IMR-90 (cell line): ENCODE results near the gene C16orf87. TPM values are rescaled to one million over a fixed set of nuclear protein-coding genes. Genes with fewer than 3 reads are reported as not detected.

Source experiments
- ATAC-seq: fragments of 200-7000 bp; cut with Tn5 transposase; 2 replicates; pipeline ENCODE4 v1.9.1; 2020; ENCODE audit warnings: low read depth, mild to moderate bottlenecking, moderate library complexity
- BruUV-seq: library from RNA; stranded (reverse); fragments of 400-500 nt; replicated peaks from 2 replicates; lab custom pipeline; 2021; lab: Mats Ljungman, UMichigan
- CTCF ChIA-PET: fragments of 300-600 bp; formaldehyde crosslinking; extraction: SDS; loops from one replicate; lab custom pipeline; 2021; ENCODE audit warnings: antibody characterized with exemption; lab: Yijun Ruan, JAX
- POLR2A ChIA-PET: fragments of 300-600 bp; sonication (Branson Sonifier 250); formaldehyde crosslinking; loops from one replicate; lab custom pipeline; 2022; ENCODE audit warnings: antibody characterized with exemption; ENCODE audit not compliant: unreplicated experiment; lab: Charles Lee
- DNase-seq: peaks from one replicate; pipeline ENCODE4 v3.0.0; 2013
- H2AFZ ChIP-seq: replicated peaks from 2 replicates; pipeline ENCODE3; 2013; ENCODE audit warnings: low read length, mild to moderate bottlenecking; ENCODE audit not compliant: poor library complexity
- H2AK5ac ChIP-seq: 2 replicates; pipeline ENCODE4 v1.6.1; 2013; ENCODE audit warnings: low read depth, low read length, inconsistent platforms
- H2AK9ac ChIP-seq: replicated peaks from 2 replicates; pipeline ENCODE3; 2013; ENCODE audit warnings: mild to moderate bottlenecking, low read depth, low read length, moderate library complexity; ENCODE audit not compliant: poor library complexity
- H2BK120ac ChIP-seq: 2 replicates; pipeline ENCODE4 v1.6.1; 2013; ENCODE audit warnings: low read depth, low read length, inconsistent platforms
- H2BK15ac ChIP-seq: 3 replicates; pipeline ENCODE4 v1.6.1; 2013; ENCODE audit warnings: low read depth, low read length, inconsistent platforms
- H2BK20ac ChIP-seq: 2 replicates; pipeline ENCODE4 v1.6.1; 2013; ENCODE audit warnings: low read depth, mild to moderate bottlenecking, inconsistent platforms, low read length, moderate library complexity
- H2BK5ac ChIP-seq: 2 replicates; pipeline ENCODE4 v1.6.1; 2013; ENCODE audit warnings: mild to moderate bottlenecking, low read depth, low read length, inconsistent platforms; ENCODE audit not compliant: poor library complexity, severe bottlenecking
- H3K14ac ChIP-seq: replicated peaks from 2 replicates; pipeline ENCODE4 v1.6.1; 2013; ENCODE audit warnings: low read depth, low read length, inconsistent platforms
- H3K18ac ChIP-seq: 2 replicates; pipeline ENCODE4 v1.6.1; 2013; ENCODE audit warnings: low read depth, low read length, control low read depth
- H3K23ac ChIP-seq: 2 replicates; pipeline ENCODE4 v1.6.1; 2013; ENCODE audit warnings: low read depth, low read length, inconsistent platforms
- H3K27ac ChIP-seq: 2 replicates; pipeline ENCODE4 v1.5.1; 2013; ENCODE audit warnings: mild to moderate bottlenecking, control low read depth, low read length; ENCODE audit not compliant: insufficient read depth
- H3K27me3 ChIP-seq: 2 replicates; pipeline ENCODE4 v1.6.1; 2013; ENCODE audit warnings: low read length; ENCODE audit not compliant: control insufficient read depth, insufficient read depth
- H3K36me3 ChIP-seq: 2 replicates; pipeline ENCODE4 v1.6.1; 2013; ENCODE audit warnings: low read length, mixed read lengths; ENCODE audit not compliant: control insufficient read depth, insufficient read depth
- H3K4ac ChIP-seq: 2 replicates; pipeline ENCODE4 v1.6.1; 2013; ENCODE audit warnings: low read depth, low read length, inconsistent platforms
- H3K4me1 ChIP-seq: 2 replicates; pipeline ENCODE4 v1.6.1; 2013; ENCODE audit warnings: low read length, mixed read lengths; ENCODE audit not compliant: control insufficient read depth, insufficient read depth
- H3K4me2 ChIP-seq: 2 replicates; pipeline ENCODE4 v1.6.1; 2013; ENCODE audit warnings: low read depth, mild to moderate bottlenecking, control low read depth, low read length, moderate library complexity
- H3K4me3 ChIP-seq: 2 replicates; pipeline ENCODE4 v1.5.1; 2013; ENCODE audit warnings: low read depth, mild to moderate bottlenecking, control low read depth, low read length, moderate library complexity; ENCODE audit not compliant: insufficient read depth
- H3K56ac ChIP-seq: 2 replicates; pipeline ENCODE4 v1.6.1; 2013; ENCODE audit warnings: low read length, inconsistent platforms; ENCODE audit not compliant: insufficient read depth; ENCODE audit errors: extremely low read depth
- H3K79me1 ChIP-seq, 2 experiments: 2 replicates each; pipeline ENCODE4 v1.6.1; 2013; ENCODE audit warnings: low read length in 2 of 2, inconsistent platforms in 1 of 2, low read depth in 1 of 2
- H3K9ac ChIP-seq: 2 replicates; pipeline ENCODE4 v1.6.1; 2013; ENCODE audit warnings: low read depth, low read length, control low read depth
- H3K9me1 ChIP-seq: 2 replicates; pipeline ENCODE4 v1.6.1; 2013; ENCODE audit warnings: low read length, inconsistent platforms; ENCODE audit not compliant: insufficient read depth
- H3K9me3 ChIP-seq: 2 replicates; pipeline ENCODE4 v1.6.1; 2013; ENCODE audit warnings: low read length; ENCODE audit not compliant: control insufficient read depth, insufficient read depth
- H4K20me1 ChIP-seq: 2 replicates; pipeline ENCODE4 v1.6.1; 2013; ENCODE audit warnings: low read length, inconsistent platforms; ENCODE audit not compliant: insufficient read depth
- H4K5ac ChIP-seq: 2 replicates; pipeline ENCODE4 v1.6.1; 2013; ENCODE audit warnings: mild to moderate bottlenecking, low read depth, low read length, control low read depth
- H4K8ac ChIP-seq, 2 experiments: 2 replicates each; pipeline ENCODE4 v1.6.1; 2013; ENCODE audit warnings: low read depth in 2 of 2, low read length in 2 of 2, control low read depth in 1 of 2, inconsistent platforms in 1 of 2
- H4K91ac ChIP-seq: 2 replicates; pipeline ENCODE4 v1.6.1; 2013; ENCODE audit warnings: low read depth, low read length, inconsistent platforms; ENCODE audit not compliant: insufficient read depth
- BHLHE40 ChIP-seq: fragments of 150-350 bp; IDR thresholded peaks from 2 replicates; pipeline ENCODE4 v1.6.1; 2016; ENCODE audit warnings: mild to moderate bottlenecking, low read depth, low read length
- CEBPB ChIP-seq: IDR thresholded peaks from 2 replicates; pipeline ENCODE4 v1.6.1; 2012; ENCODE audit warnings: low read depth, low read length, improper control_type of control experiment
- CHD1 ChIP-seq: IDR thresholded peaks from 2 replicates; pipeline ENCODE4 v1.6.1; 2012; ENCODE audit warnings: low read depth, low read length, improper control_type of control experiment
- CTCF ChIP-seq: conservative IDR thresholded peaks from 2 replicates; pipeline ENCODE4 v1.5.1; 2012; ENCODE audit warnings: mild to moderate bottlenecking, low read depth, low read length, improper control_type of control experiment
- ELK1 ChIP-seq: fragments of 150-350 bp; IDR thresholded peaks from 2 replicates; pipeline ENCODE4 v1.6.1; 2016; ENCODE audit warnings: low read depth, mild to moderate bottlenecking, low read length, moderate library complexity, borderline replicate concordance
- FOS ChIP-seq: fragments of 150-350 bp; IDR thresholded peaks from 2 replicates; pipeline ENCODE4 v1.6.1; 2016; ENCODE audit warnings: low read depth, low read length
- MAZ ChIP-seq: IDR thresholded peaks from 2 replicates; pipeline ENCODE4 v1.6.1; 2012; ENCODE audit warnings: low read depth, mild to moderate bottlenecking, low read length, improper control_type of control experiment, moderate library complexity, borderline replicate concordance
- MXI1 ChIP-seq: IDR thresholded peaks from 2 replicates; pipeline ENCODE4 v1.6.1; 2012; ENCODE audit warnings: low read depth, mild to moderate bottlenecking, low read length, moderate library complexity, borderline replicate concordance
- NFE2L2 ChIP-seq: fragments of 150-350 bp; IDR thresholded peaks from 2 replicates; pipeline ENCODE4 v1.6.1; 2016; ENCODE audit warnings: low read depth, mild to moderate bottlenecking, low read length
- POLR2A ChIP-seq: IDR thresholded peaks from 2 replicates; pipeline ENCODE4 v1.6.1; 2012; ENCODE audit warnings: mild to moderate bottlenecking, low read depth, low read length
- RCOR1 ChIP-seq: IDR thresholded peaks from 2 replicates; pipeline ENCODE4 v1.6.1; 2012; ENCODE audit warnings: mild to moderate bottlenecking, low read length, improper control_type of control experiment; ENCODE audit not compliant: insufficient replicate concordance
- RFX5 ChIP-seq: IDR thresholded peaks from 2 replicates; pipeline ENCODE4 v1.8.0; 2012; ENCODE audit warnings: low read depth, mild to moderate bottlenecking, low read length, moderate library complexity
- SMC3 ChIP-seq: fragments of 150-350 bp; IDR thresholded peaks from 2 replicates; pipeline ENCODE4 v1.6.1; 2016; ENCODE audit warnings: low read depth, mild to moderate bottlenecking, antibody characterized with exemption, low read length, moderate library complexity
- USF2 ChIP-seq: fragments of 150-350 bp; IDR thresholded peaks from 2 replicates; pipeline ENCODE4 v1.6.1; 2017; ENCODE audit warnings: mild to moderate bottlenecking, antibody characterized with exemption, low read length, low read depth
- WGBS, 2 experiments: methylation state at CpG; one replicate each; pipeline versions ENCODE4 v1.1.5 to v1.1.7; 2013; ENCODE audit warnings: missing lambda C conversion rate in 2 of 2; ENCODE audit not compliant: insufficient read length in 1 of 2; ENCODE audit errors: extremely low coverage in 2 of 2; 5-methylcytosine and 5-hydroxymethylcytosine counted together
- dilution Hi-C: fragments of 300-500 bp; cut with HindIII; formaldehyde crosslinking; loops from one replicate; pipeline ENCODE4 v1.14.3; 2018; ENCODE audit warnings: low sequenced_read_pairs; ENCODE audit not compliant: unreplicated experiment
- in situ Hi-C: fragments of 300-500 bp; cut with MboI; formaldehyde crosslinking; loops from 3 replicates; pipeline ENCODE4 v1.14.3; 2019; ENCODE audit warnings: low sequenced_read_pairs, inconsistent platforms, mixed read lengths
- intact Hi-C: fragments of 100-400 bp; cut with micrococcal nuclease; formaldehyde crosslinking; loops from 2 replicates; pipeline ENCODE4 v1.10.0; 2022
- polyA plus RNA-seq, 3 experiments: library from polyadenylated mRNA; depleted of rRNA; stranded (reverse); fragments of >200 nt; gene quantifications; 2 replicates each; pipeline ENCODE4 v1.2.3, GENCODE V29; 2012; ENCODE audit warnings: low replicate concordance in 1 of 3
- total RNA-seq: library from RNA; depleted of rRNA; stranded (reverse); fragments of >200 nt; gene quantifications from 2 replicates; pipeline ENCODE4 v1.2.3, GENCODE V29; 2012

Gene C16orf87
- total and polyA plus RNA-seq, 2 of the 4 experiments (the other 2 are of a cell fraction) = 6.3 to 8.1 TPM

- Histone ChIP-seq H3K9ac (no peak overlapping the region), H2BK20ac (no peak overlapping the region), H3K4me3 (no peak overlapping the region), H4K8ac (no peak overlapping the region), H3K56ac (no peak overlapping the region), H3K9me1 (no peaks in the 10 kb centered on the region), H3K9me3 (no peaks in the 10 kb centered on the region), H2AK5ac (no peak overlapping the region), H3K4me1 (peaks cover 4% of the 10 kb centered on the region; the same call in 1 of the 2 replicates), H2BK120ac (no peak overlapping the region), H3K27me3 (no peaks in the 10 kb centered on the region), H3K23ac (no peak overlapping the region), H3K4me2 (no peak overlapping the region), H3K4ac (no peak overlapping the region), H3K27ac (no peak overlapping the region), H4K5ac (no peak overlapping the region), H2BK15ac (no peak overlapping the region), H3K36me3 (no peaks in the 10 kb centered on the region), H3K18ac (no peak overlapping the region), H2AFZ (no peak overlapping the region), H2BK5ac (no peak overlapping the region), H3K14ac (no peak overlapping the region), H4K91ac (no peak overlapping the region), H4K20me1 (no peaks in the 10 kb centered on the region), H3K79me1 (no peaks in the 10 kb centered on the region; a peak in 1 of 4 replicates), H2AK9ac (no peak overlapping the region)
- DNase-seq = peak; percentile 48
- dilution Hi-C loops = no loop called here
- WGBS, 2 experiments = no CpG with 5 or more reads among the region's 2 CpGs
- in situ Hi-C loops = no loop called here
- BruUV-seq = no TSS peak
- ChIA-PET POLR2A (no interaction called here), CTCF (interaction anchor here (0.6 to 0.7 kb wide), 2 partner anchors 25 to 1629 kb away, joined by 3 to 7 read pairs; no protein-coding TSS in a partner anchor)
- no peak for ATAC-seq
- intact Hi-C loops = no loop called here
- TF ChIP-seq FOS (no peak), CHD1 (no peak), POLR2A (no peak), CEBPB (no peak), MAZ (no peak), RFX5 (no peak), ELK1 (no peak), BHLHE40 (no peak), USF2 (no peak), MXI1 (no peak), NFE2L2 (no peak), SMC3 (no peak), CTCF (no peak), RCOR1 (no peak)
Measured at GRCh38 chr16:46833460-46833800, 2.5 kb upstream of the C16orf87 start.
